Stromal cell of bone marrow (primary cell): ENCODE results near the gene TMED10.

Experiments
- DNase-seq: peaks from one replicate; pipeline ENCODE4 v3.0.0-alpha.2; 2012; ENCODE audit warnings: low read depth

Gene TMED10

GRCh38 chr14:75084513-75084912, 91.9 kb downstream of the TMED10 start:
- DNase-seq: no peak

GRCh38 chr14:75083271-75083670, 93.1 kb downstream of the TMED10 start:
- DNase-seq: no peak

- no peak for DNase-seq
Observed at GRCh38 chr14:75081660-75082229, 94.7 kb downstream of the TMED10 start.
